ENCODE results near the gene BMPER. TPM values are rescaled to one million over a fixed set of nuclear protein-coding genes. Genes with fewer than 3 reads are reported as not detected.

Gene BMPER
- total RNA-seq, 1 donor from 2014 or later: not detected

- intact Hi-C loops (cut with micrococcal nuclease): no loop called here
Measured at GRCh38 chr7:34133356-34133982, 228.1 kb downstream of the BMPER start.

- intact Hi-C loops (cut with micrococcal nuclease): no loop called here
Measured at GRCh38 chr7:34133983-34134782, 228.8 kb downstream of the BMPER start.

- intact Hi-C loops (cut with micrococcal nuclease): no loop called here
Measured at GRCh38 chr7:34135924-34136323, 230.6 kb downstream of the BMPER start.

- intact Hi-C loops (cut with micrococcal nuclease): no loop called here
Measured at GRCh38 chr7:34136698-34137097, 231.4 kb downstream of the BMPER start.

- intact Hi-C loops (cut with micrococcal nuclease): no loop called here
Measured at GRCh38 chr7:34137176-34137575, 231.8 kb downstream of the BMPER start.

- intact Hi-C loops (cut with micrococcal nuclease): no loop called here
Measured at GRCh38 chr7:34138483-34138882, 233.1 kb downstream of the BMPER start.

GRCh38 chr7:34139086-34139485, 233.7 kb downstream of the BMPER start:
- intact Hi-C loops (cut with micrococcal nuclease): no loop called here

- intact Hi-C loops (cut with micrococcal nuclease): no loop called here
Measured at GRCh38 chr7:34140066-34140465, 234.7 kb downstream of the BMPER start.

GRCh38 chr7:34143402-34143801, 238.1 kb downstream of the BMPER start:
- intact Hi-C loops (cut with micrococcal nuclease): no loop called here

GRCh38 chr7:34145603-34146002, 240.3 kb downstream of the BMPER start:
- intact Hi-C loops (cut with micrococcal nuclease): no loop called here

GRCh38 chr7:34153656-34154270, 248.4 kb downstream of the BMPER start:
- intact Hi-C loops (cut with micrococcal nuclease): no loop called here

- intact Hi-C loops (cut with micrococcal nuclease): no loop called here
Measured at GRCh38 chr7:34155220-34155908, 250.0 kb downstream of the BMPER start.

GRCh38 chr7:34156336-34156735, 251.0 kb downstream of the BMPER start:
- intact Hi-C loops (cut with micrococcal nuclease): no loop called here

GRCh38 chr7:34157137-34157536, 251.8 kb downstream of the BMPER start:
- intact Hi-C loops (cut with micrococcal nuclease): no loop called here

GRCh38 chr7:34158368-34159153, 253.2 kb downstream of the BMPER start:
- intact Hi-C loops (cut with micrococcal nuclease): no loop called here

GRCh38 chr7:34160261-34160752, 255.0 kb downstream of the BMPER start:
- intact Hi-C loops (cut with micrococcal nuclease): no loop called here

GRCh38 chr7:34162027-34162565, 256.8 kb downstream of the BMPER start:
- intact Hi-C loops (cut with micrococcal nuclease): no loop called here

GRCh38 chr7:34162677-34163076, 257.3 kb downstream of the BMPER start:
- intact Hi-C loops (cut with micrococcal nuclease): no loop called here

GRCh38 chr7:34163956-34164355, 258.6 kb downstream of the BMPER start:
- intact Hi-C loops (cut with micrococcal nuclease): no loop called here

- intact Hi-C loops (cut with micrococcal nuclease): no loop called here
Measured at GRCh38 chr7:34165466-34165865, 260.1 kb downstream of the BMPER start.

All from T-helper 1 cell treated with Interleukin-12 subunit alpha and Interleukin-12 subunit beta and Interleukin-4 antibody, amounts not matched to agents 30 ng/mL and 1 ng/mL, for 36 hours (primary cell).